ENCODE measurements around the gene TRIM51.

The TRIM51 gene

DNA sequence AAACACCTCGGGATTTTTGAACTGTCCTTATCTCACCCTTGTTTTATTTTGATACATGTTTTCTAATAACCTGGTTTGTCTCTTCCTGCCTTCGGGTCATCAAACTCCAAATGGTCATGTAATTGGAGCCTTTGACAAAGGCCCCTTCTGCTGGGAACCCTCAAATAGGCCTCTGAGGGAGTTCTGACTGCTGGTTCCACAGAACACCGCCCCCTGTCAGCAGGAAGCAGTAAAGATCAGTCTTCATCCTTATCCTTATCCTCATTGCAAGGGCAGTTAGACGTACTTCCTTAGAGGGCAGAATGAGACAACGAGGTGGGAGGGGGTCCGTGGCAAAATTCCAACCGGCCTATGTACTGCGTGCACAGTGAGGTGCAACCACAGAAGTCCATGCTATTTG lies 12.1 kb downstream of the TRIM51 start:
- no CpG with 5 or more reads among the region's 8 CpGs for WGBS (ENCODE audit: insufficient coverage, insufficient read length)
- H3K9me3 ChIP-seq (ENCODE audit: control insufficient read depth, insufficient read depth, low read length) = no peaks in the 10 kb centered on the region
- no peak overlapping the region for H3K27ac ChIP-seq (ENCODE audit: low read length)

GRCh38 chr11:55902308-55902707 lies 19.2 kb downstream of the TRIM51 start:
- WGBS (ENCODE audit: insufficient coverage, insufficient read length) = no CpG with 5 or more reads among the region's 2 CpGs
- Histone ChIP-seq H3K36me3 (ENCODE audit: control insufficient read depth, insufficient read depth, low read length) (no peaks in the 10 kb centered on the region), H3K27me3 (ENCODE audit: control insufficient read depth, insufficient read depth, low read length) (no peaks in the 10 kb centered on the region), H3K4me3 (ENCODE audit: low read length) (no peak overlapping the region), H3K9me3 (ENCODE audit: control insufficient read depth, insufficient read depth, low read length) (no peaks in the 10 kb centered on the region), H3K4me1 (ENCODE audit: control insufficient read depth, insufficient read depth, low read length) (no peaks in the 10 kb centered on the region), H3K27ac (ENCODE audit: low read length) (no peak overlapping the region)
- DNase-seq (ENCODE audit: low read depth, low spot score) = no peak

More for the DNA sequence above, 12.1 kb downstream of the TRIM51 start:
- DNase-seq (ENCODE audit: low read depth, low spot score) = peak; percentile 18
- Histone ChIP-seq H3K4me3 (ENCODE audit: low read length) (no peak overlapping the region), H3K27me3 (ENCODE audit: control insufficient read depth, insufficient read depth, low read length) (no peaks in the 10 kb centered on the region), H3K36me3 (ENCODE audit: control insufficient read depth, insufficient read depth, low read length) (no peaks in the 10 kb centered on the region), H3K4me1 (ENCODE audit: control insufficient read depth, insufficient read depth, low read length) (no peaks in the 10 kb centered on the region)

DNA sequence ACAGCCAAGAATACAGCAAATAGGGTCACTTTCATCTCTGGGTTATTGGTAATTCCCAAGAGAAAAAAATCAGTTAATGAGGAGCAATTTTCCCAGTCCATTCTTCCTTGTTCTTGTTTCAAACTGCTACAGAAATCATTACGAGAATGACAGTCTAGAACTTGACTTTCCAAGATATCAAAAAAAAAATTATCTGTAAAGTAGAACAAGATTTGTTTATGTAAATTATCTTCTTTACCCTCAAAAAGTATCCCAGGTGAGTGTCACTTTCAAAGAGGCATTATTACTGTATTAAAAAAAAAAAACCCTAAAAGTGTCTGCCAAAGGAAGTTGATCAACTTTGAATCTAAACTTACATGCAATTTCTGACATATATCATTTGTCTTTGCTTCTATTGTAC lies 31.4 kb downstream of the TRIM51 start, which contains the start of gene OR5W2:
TSS of gene OR5W2 (minus strand) at position 101 of the 400 bp plus-strand sequence. CDS start at position 101, 0 bp downstream.
- Histone ChIP-seq H3K9me3 (ENCODE audit: control insufficient read depth, insufficient read depth, low read length) (no peaks in the 10 kb centered on the region), H3K27me3 (ENCODE audit: control insufficient read depth, insufficient read depth, low read length) (no peaks in the 10 kb centered on the region), H3K4me1 (ENCODE audit: control insufficient read depth, insufficient read depth, low read length) (no peaks in the 10 kb centered on the region), H3K36me3 (ENCODE audit: control insufficient read depth, insufficient read depth, low read length) (no peaks in the 10 kb centered on the region), H3K27ac (ENCODE audit: low read length) (no peak within 1 kb of the TSS), H3K4me3 (ENCODE audit: low read length) (no peak within 1 kb of the TSS)
- WGBS (ENCODE audit: insufficient coverage, insufficient read length) = no CpG with 5 or more reads among the region's 1 CpG
- no peak for DNase-seq (ENCODE audit: low read depth, low spot score)

- Histone ChIP-seq H3K4me3 (ENCODE audit: low read length) (no peak overlapping the region), H3K27me3 (ENCODE audit: control insufficient read depth, insufficient read depth, low read length) (no peaks in the 10 kb centered on the region), H3K36me3 (ENCODE audit: control insufficient read depth, insufficient read depth, low read length) (no peaks in the 10 kb centered on the region), H3K27ac (ENCODE audit: low read length) (no peak overlapping the region), H3K4me1 (ENCODE audit: control insufficient read depth, insufficient read depth, low read length) (no peaks in the 10 kb centered on the region), H3K9me3 (ENCODE audit: control insufficient read depth, insufficient read depth, low read length) (no peaks in the 10 kb centered on the region; the same call in 1 of the 2 replicates)
- DNase-seq (ENCODE audit: low read depth, low spot score) = no peak
- WGBS (ENCODE audit: insufficient coverage, insufficient read length) = no CpG with 5 or more reads among the region's 5 CpGs
Measured at GRCh38 chr11:55920537-55920936, 37.4 kb downstream of the TRIM51 start.

- WGBS (ENCODE audit: insufficient coverage, insufficient read length) = no CpG with 5 or more reads among the region's 2 CpGs
- Histone ChIP-seq H3K9me3 (ENCODE audit: control insufficient read depth, insufficient read depth, low read length) (no peaks in the 10 kb centered on the region), H3K27ac (ENCODE audit: low read length) (no peak within 1 kb of the TSS), H3K36me3 (ENCODE audit: control insufficient read depth, insufficient read depth, low read length) (no peaks in the 10 kb centered on the region), H3K4me1 (ENCODE audit: control insufficient read depth, insufficient read depth, low read length) (no peaks in the 10 kb centered on the region), H3K27me3 (ENCODE audit: control insufficient read depth, insufficient read depth, low read length) (no peaks in the 10 kb centered on the region), H3K4me3 (ENCODE audit: low read length) (no peak within 1 kb of the TSS)
- DNase-seq (ENCODE audit: low read depth, low spot score) = no peak
Measured at GRCh38 chr11:55936300-55936699, 53.2 kb downstream of the TRIM51 start, which contains the start of gene OR5I1. OR5I1 (minus strand) TSS chr11:55936400; CDS start chr11:55936400, 0 bp downstream.

Measured in iPS DF 6.9 (cell line).